NCI-H187 (cell line): ENCODE data around the gene OR56A4.

Experiments
- DNase-seq, 2 experiments: peaks; one replicate each; lab custom pipeline; 2025; lab: John Stamatoyannopoulos, UW

The OR56A4 gene, protein sequence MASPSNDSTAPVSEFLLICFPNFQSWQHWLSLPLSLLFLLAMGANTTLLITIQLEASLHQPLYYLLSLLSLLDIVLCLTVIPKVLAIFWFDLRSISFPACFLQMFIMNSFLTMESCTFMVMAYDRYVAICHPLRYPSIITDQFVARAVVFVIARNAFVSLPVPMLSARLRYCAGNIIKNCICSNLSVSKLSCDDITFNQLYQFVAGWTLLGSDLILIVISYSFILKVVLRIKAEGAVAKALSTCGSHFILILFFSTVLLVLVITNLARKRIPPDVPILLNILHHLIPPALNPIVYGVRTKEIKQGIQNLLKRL

DNA sequence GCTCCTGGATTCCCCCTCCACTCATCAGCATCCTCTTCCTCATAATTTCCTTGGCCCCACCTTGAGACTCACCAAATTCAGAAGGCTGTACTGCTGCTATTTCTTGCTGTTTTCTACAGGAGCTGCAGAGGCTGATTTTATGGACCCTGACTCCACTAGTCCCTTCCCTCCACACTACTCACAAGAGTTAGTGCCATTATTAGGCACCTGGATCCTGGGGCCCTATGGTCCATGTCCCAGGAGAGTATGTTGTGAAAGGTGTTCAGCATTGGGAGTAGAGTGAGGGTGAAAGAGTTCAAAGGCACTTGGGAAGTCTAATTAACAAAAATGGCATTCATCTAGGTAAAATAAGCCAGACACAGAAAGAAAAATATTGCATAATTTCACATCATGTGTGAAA, at the start of gene OR56A4:
OR56A4 (minus strand) TSS at position 101 of the 400 bp plus-strand sequence. CDS start 3,954 bp downstream, outside the sequence.
- no peak for DNase-seq

DNA sequence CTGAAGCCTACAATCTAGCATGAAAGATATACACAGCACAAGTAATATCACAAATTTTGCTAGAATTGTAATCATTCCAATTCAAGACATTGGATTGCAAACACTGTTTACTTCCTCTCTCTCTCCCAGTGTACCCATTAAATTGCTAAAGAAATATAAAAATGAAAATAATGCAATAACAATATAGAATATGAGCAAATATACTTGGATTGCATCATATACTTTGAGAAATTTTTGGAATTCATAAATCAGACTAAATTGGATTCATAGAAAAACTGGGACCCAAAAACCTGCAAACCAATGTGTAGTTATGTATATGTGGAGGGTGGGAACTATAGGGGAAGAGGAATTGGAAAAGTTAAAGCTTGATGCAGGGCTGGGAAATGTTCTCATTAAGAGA, 48.8 kb upstream of the OR56A4 start:
- no peak for DNase-seq

DNA sequence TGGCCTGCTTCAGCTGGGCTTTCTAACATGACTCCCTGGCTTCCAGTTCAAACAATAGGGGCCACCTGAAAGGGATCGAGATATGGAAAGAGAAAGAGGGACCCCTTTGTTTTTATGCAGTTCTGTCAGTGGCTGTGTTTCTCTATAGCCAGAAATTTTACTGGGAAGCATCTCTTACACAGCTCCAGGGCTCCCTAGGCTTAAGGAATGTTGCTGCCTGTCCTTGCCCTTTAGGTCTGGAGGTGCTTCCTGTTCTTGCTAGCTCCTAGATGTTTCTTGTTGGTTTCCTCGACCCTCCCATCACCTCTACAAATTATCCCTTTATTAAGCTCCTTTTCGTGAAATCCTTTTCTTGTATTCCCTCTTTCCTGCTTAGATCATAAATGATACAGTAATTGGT, 45.6 kb upstream of the OR56A4 start:
- DNase-seq: no peak

DNA sequence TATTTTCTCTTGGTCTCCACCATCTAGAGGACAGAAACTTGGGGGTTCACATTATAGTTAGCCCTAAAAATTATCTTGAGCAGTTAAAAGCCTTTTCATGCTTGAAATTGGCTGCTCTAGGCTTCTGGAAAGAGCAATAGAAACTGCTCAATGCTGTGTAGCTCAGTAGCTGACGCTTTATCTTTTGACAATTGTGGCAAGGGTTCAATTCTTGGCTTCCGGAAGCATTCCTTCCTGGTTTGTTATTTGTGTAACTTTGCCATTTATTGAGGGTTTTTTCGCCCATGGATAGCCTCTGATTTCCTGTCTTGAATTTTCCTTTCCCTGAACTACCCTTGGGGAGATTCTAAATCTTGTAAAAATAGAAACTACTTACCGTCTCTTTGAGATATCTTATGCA, 34.1 kb upstream of the OR56A4 start:
- no peak for DNase-seq

DNA sequence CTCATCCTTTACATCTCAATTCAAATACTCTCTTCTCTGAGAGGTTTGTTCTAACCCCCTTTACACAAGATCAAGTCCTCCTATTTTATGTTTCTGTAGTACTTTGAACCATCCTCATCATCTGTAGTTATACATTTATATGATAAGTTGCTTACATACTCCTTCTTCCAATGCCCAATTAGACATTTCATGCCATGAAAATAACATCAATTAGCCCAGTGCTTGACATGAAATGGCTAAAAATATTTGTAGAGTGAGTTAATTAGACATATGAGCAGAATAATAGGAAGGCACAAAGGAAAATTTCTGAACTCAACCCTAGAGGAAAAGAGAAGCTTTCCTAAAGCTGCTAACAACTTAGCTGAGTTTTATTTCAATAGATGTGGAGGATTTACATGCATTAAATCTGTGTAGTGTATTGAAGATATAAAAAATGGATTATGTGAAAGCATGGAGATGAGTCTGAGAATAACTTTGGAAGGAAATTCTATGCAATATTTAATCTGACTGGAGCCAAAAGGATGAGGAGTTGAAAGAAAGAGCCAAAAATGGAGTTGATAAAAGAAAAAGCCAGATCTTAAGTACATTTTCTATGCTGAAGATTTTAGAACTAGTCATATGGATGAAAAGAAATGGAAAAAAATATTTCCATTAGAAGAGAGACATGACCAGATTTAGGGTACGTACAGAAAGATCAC, 24.1 kb upstream of the OR56A4 start, which contains the start of gene OR56A1:
OR56A1 (minus strand) TSS at position 51 of the 698 bp plus-strand sequence. CDS start 3,066 bp downstream, outside the sequence.
- no peak for DNase-seq

DNA sequence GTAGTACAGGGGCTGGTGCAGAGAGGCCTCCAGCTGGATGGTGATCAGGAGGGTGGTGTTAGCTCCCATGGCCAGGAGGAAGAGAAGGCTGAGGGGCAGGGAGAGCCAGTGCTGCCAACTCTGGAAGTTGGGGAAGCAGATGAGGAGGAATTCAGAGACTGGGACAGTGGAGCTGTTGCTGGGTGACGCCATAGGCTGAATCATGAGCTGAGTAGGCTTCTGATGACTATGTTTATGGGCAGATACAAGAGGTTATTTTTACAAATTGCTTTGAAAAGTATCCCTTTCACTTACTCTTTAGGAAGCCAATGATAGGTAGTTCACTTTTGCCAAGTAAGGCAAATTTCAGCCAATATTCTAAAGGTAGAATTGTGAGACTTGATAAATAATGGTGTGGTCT, 20.8 kb upstream of the OR56A4 start:
- DNase-seq: no peak

DNA sequence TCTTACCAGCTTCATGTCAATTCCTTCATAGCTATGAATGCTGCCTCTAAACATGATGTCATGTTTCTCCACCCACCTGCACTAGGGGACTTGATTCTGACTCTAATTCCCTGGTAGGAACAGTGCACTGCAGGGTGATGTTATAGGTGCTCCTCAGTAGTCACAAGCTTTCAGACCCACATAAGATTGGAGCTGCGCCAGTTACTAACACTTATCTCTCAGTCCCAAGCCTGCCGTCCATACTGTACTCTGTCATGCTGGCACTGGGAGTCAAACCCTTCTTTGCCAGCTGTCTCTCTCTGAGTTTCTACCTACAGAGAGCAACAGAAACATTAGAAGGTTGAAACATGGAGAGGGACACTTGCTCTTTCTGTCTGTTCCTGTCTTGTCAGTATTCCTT, 18.3 kb upstream of the OR56A4 start:
- DNase-seq: no peak

DNA sequence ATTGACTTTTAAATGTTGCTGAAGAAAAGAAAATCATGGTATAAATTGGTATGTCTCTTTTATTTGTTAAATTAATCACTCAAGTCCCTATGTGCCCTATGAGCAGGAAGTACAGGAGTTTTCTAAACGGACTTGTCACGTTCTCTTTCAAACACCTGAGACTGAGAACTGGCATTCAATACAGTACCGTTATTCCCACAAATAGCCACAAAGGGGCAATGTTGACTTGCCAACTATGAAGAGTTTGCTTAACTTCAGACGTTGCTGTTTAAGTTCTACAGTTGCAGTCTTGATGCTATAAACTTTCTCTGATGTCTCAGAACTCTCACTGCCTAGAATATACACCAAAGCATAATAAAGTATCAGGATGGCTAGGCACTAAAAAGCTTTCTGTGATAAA, 16.2 kb upstream of the OR56A4 start:
- no peak for DNase-seq

DNA sequence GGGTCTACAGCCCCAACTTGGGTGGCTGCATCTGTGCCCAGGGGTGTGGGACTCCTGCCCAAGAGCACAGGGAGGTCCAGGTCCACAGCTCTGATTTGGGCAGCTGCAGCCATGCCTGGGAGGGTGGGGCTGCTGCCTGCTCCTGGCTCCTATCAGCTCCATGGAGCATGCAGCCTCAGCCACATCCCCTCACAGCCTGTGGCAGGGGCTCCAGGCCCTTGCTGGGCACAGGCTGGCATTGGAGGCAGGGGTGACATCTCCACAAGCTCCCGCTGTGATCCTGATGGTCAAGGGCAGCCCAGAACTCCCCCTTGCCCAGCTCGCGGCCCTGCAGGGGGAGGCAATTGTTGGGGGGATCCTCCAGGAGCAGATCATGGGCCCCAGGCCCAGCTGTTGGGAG, 6.3 kb upstream of the OR56A4 start:
- DNase-seq: no peak

DNA sequence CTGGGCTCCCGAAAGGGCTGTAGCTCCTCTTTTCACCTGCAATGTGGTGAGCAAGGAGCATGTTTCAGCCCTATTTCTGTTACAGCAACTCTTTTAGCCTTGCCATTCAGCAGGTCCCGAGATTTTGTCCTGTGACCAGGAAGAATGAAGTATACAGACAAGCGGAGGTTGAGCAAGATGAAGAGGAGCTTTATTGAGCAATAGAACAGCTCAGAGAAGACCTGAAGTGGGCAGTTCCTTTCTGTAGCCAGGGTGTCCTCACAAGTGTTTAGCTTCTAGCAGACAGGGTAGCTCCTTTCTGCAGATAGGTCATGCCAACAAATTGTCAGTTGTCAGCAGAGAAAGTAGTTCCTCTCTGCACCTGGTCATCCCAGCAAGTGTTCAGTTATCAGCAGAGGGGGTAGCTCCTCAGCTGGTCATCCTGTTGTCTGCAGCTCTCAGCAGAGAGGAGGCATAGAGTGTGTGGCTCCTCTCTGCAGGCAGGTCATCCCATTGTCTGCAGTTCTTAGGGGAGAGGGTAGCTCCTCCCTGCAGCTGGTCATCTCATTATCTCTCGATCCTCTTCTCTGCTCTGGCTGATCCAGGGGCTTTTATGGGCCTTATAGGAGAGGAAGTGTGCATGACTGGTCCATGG, 5.4 kb upstream of the OR56A4 start:
- no peak for DNase-seq

DNA sequence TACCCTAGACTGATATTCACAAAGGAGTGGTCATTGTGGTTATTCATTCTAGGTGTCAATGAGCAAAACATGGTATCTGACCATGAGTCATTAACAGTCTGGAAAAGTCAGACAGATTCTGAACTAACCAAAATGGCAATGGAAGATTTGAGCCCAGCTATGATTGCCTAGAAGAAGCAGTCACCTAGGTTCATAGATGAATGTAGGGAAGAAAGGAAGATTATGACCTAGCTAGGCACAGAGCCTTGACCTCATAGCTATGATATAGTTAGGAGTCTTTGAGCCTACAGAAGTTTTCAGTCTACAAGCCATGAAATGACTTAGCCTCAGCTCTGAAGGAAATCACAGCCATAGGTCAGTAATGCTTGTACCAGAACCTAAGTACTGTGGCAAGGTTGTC, 351 bp downstream of the OR56A4 start:
- DNase-seq: no peak

DNA sequence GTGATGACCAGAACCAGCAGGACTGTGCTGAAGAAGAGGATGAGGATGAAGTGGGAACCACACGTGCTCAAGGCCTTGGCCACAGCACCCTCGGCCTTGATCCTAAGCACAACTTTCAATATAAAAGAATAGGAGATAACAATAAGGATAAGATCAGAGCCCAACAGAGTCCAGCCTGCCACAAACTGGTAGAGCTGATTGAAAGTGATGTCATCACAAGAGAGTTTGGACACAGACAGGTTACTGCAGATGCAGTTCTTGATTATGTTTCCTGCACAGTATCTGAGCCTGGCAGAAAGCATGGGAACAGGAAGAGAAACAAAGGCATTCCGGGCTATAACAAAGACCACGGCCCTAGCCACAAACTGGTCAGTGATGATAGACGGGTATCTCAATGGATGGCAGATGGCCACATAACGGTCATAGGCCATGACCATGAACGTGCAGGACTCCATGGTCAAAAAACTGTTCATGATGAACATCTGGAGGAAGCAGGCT, 4.5 kb downstream of the OR56A4 start:
- no peak for DNase-seq

DNA sequence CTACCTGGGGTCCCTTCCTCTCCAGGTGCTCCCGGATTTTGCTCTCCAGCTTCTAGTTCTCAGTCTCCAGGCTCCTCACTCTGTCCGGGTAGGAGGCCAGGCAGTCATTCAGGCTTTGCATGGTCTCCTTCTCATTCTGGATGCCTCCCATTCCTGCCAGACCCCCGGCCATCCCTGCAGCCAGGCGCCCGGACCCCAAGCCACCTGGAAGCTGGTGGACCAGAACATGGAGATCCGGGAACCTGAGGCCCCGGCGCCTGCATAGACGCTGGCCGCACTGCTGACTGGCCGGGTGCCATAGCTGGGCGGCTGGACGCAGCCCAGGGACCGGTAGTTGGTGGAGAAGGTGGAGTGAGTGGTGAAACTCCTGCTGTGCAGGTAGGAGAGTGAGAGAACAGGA, 12.0 kb downstream of the OR56A4 start:
- DNase-seq: no peak

DNA sequence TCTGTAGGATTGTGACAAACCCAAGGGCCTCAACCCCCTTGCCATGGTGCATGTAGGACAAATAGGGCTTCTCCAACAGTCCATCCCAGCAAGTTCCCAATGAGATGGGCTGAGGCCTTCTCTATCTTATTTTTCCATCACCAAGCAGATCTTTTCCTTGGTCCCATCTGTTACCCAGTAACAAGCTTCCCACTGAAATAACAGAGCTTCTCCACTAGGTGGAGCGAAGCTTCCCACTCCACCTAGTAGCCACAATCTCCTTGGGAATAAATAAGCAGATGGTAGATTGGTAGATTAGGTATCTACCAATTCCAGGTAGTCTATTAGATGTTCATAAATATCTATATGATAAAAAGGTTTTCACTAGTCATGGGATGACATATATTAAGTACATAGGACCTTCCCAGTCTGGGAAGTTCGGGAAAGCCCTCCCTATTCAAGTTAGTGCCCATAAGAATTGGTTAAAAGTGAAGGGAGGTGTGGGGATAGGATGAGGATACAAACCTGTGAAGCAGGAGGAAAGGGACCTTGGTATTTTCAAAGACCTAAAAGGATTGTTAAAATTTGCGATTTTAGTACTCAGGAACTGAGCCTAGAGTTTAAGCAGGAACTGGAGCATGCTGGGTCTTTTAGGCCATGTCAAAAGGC, 14.0 kb downstream of the OR56A4 start:
- DNase-seq: no peak

DNA sequence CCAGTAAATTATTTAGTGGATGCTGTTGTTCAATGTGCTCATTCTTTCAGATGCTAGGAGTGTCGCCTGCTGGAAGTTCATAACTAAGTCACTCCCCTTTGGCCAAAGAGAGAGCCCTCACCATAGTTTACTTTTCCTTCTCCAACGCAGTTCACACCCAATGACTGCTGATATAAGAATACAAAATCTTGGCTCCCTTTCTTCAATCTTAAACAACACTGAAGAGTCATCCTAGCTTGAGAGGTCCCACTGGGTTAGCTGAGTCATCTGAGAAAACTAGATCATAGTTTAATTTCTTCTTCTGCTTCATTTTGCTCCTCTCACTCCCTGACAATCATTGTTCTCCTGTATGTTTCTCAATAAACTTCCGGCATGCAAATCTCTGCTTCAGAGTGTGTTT, 14.6 kb downstream of the OR56A4 start:
- DNase-seq: no peak

DNA sequence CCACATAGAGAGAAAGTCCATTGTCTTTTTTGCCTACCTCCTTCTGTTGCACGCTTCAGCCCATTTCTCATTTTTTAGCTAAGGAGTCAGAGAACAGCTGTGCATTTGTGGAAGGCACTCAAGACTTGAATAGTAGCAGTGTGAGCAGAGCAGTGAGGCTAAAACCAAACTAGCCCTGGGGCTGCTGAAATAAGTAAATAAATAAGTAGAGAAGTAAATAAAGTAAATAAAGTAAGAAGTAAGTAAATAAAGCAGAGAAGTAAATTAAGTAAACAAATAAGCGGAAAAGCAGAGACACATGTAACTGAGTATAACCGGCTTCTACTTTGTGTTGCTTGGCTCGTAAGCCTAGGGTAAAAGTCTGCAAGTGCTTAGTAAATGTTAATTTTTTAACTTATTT, 17.5 kb downstream of the OR56A4 start:
- no peak for DNase-seq

DNA sequence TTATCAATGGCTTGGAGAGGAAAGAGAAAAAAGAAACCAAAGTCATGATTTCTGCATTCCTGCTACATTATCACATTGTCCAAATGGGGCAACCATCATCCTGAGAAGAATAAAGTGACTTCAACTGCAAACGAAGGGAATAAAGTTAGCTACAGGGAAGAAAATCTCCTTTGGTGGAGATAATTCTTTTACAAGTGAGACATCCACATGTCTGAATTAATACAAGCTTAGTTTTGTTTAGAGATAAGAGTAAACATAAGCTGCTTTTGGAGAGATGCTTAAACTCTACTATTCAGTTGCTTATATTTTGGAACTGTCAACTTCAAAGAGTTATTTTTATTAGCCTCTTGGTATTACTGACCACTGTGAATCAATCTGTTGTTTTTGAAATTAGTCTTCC, 19.9 kb downstream of the OR56A4 start, which contains the start of gene OR52L1:
OR52L1 (minus strand) TSS at position 101 of the 400 bp plus-strand sequence; CDS start at position 46, 55 bp downstream.
- no peak for DNase-seq

DNA sequence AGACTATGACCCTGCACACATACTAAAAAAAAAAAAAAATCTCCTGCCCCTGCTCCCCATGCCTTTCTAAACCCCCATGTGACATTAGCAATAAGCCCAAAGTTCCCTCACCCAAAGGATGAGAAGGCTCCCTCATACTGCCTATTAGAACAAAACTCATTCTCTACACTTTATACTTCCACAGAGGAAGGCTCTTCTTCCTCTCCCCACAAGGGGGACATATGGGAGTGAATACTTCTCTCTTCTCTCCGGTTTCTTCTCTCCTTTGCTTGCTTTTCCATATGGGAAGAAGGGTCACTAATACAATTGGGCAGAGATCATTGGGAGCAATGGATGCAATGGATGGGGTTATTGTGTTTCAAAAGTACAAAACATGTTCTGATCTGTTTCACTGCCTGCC, 23.3 kb downstream of the OR56A4 start:
- no peak for DNase-seq

DNA sequence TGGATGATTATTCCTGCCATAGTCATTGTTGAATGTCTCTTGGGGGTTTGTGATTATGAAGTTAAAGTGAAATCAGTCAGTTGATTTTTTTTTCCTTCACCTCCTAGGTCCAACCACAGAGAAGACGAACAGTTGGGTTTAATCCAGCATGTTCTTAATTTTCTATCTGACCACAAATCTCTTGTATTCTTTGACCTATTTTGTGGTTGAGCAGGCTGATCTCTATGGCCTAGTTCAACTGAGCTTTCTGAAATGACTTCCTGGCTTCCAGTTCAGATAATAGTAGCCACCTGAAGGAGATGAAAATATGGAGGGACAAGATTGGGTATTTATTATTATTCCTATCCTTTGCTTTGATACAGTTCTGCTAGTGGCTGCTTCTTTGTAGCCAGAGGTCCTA, 33.2 kb downstream of the OR56A4 start:
- no peak for DNase-seq

DNA sequence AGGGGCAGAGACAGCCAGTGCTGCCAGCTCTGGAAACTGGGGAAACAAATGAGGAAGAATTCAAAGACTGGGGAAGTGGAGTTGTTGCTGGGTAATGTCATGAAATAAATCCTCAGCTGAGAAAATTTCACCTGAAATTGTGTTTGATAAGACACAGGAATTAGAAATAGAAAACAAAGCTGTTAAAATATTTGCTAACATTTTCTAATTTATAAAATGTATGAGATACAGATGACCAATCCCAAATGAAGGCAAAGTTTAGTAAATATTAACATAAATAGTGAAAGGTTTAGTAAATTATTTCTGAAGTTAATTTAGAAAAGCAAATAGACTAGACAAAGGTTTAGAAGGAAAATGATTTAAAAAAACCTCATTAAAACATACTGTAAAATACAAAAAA, 38.4 kb downstream of the OR56A4 start, which contains the start of gene OR56A5:
OR56A5 (minus strand) TSS at position 101 of the 400 bp plus-strand sequence; CDS start at position 101, 0 bp downstream.
- DNase-seq: no peak

DNA sequence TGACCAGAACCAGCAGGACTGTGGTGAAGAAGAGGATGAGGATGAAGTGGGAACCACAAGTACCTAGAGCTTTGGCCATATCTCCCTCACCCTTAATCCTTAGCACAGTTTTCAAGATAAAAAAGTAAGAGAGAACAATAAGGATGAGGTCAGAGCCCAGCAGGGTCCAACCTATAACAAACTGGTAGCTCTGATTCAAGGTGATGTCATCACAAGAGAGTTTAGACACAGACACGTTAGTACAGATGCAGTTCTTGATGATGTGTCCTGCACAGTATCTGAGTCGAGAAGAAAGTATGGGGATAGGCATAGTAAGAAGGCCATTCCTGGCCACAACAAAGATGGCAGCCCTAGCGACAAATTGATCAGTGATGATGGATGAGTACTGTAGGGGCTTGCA, 39.0 kb downstream of the OR56A4 start:
- DNase-seq: no peak

DNA sequence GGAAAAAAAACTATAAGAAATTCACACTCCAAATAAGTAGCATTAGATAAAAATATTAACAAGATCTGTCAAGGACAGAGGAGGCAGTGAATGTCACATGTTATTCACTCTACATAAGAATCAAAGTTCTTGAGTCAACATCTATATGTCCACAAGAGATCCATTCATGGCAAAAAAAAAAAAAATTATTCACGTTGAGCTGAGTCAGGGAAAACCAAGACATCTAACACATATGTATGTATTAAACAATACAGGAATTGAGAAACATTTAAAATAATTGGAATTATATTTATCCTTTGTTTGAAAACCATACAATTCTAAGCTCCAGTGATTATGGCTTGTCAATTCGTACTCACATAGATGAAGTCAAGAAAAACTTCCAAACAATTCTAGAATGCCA, 39.8 kb downstream of the OR56A4 start:
- DNase-seq: no peak
